ENCODE data around the gene NUDCD3.

GRCh38 chr7:44335184-44335583 is 155.3 kb downstream of the NUDCD3 start:
- no peak for TF ChIP-seq SIN3A (conservative IDR thresholded peaks at IDR 0.05 in 1 of 2, IDR thresholded peaks at IDR 0.05 in 1 of 2; ENCODE audit: low read depth in 1 of 2, low read length in 2 of 2)
- no peak for TF ChIP-seq POLR2A (IDR thresholded peaks at IDR 0.05; ENCODE audit: control extremely low read depth in 1 of 2, low read depth in 2 of 2, low read length in 2 of 2)
- TF ChIP-seq MAX (IDR thresholded peaks at IDR 0.05), result no peak
- TF ChIP-seq POLR2AphosphoS5 (IDR thresholded peaks at IDR 0.05; ENCODE audit: low read depth, low read length), result no peak
- no peak for TF ChIP-seq CTCF (IDR thresholded peaks at IDR 0.05; ENCODE audit: control extremely low read depth in 1 of 3, insufficient read depth in 1 of 3, low read depth in 1 of 3, low read length in 3 of 3)
- no peak for TF ChIP-seq SP1 (IDR thresholded peaks at IDR 0.05; ENCODE audit: low read depth, low read length)
- TF ChIP-seq EGR1 (IDR thresholded peaks at IDR 0.05; ENCODE audit: borderline replicate concordance, low read depth, low read length), result no peak
- no peak for TF ChIP-seq EP300 (IDR thresholded peaks at IDR 0.05; ENCODE audit: borderline replicate concordance in 1 of 2, low read depth in 2 of 2, low read length in 2 of 2)
- TF ChIP-seq SRF (IDR thresholded peaks at IDR 0.05; ENCODE audit: low read depth, low read length), result no peak
- no peak for TF ChIP-seq RFX5 (IDR thresholded peaks at IDR 0.05; ENCODE audit: borderline replicate concordance, low read depth, low read length)
- no peak for TF ChIP-seq GABPA (IDR thresholded peaks at IDR 0.05; ENCODE audit: borderline replicate concordance, insufficient read depth, low read length)
- no peak for TF ChIP-seq RAD21 (IDR thresholded peaks at IDR 0.05 in 1 of 2, conservative IDR thresholded peaks at IDR 0.05 in 1 of 2; ENCODE audit: low read depth in 2 of 2, low read length in 2 of 2)

All from H1 (cell line).